Hippocampal formation (tissue), 2 donors: ENCODE data around the gene VASN.

Experiments used
- DNase-seq, 2 donors: peaks; one replicate each; lab custom pipeline; 2025; lab: John Stamatoyannopoulos, UW

VASN gene

DNA sequence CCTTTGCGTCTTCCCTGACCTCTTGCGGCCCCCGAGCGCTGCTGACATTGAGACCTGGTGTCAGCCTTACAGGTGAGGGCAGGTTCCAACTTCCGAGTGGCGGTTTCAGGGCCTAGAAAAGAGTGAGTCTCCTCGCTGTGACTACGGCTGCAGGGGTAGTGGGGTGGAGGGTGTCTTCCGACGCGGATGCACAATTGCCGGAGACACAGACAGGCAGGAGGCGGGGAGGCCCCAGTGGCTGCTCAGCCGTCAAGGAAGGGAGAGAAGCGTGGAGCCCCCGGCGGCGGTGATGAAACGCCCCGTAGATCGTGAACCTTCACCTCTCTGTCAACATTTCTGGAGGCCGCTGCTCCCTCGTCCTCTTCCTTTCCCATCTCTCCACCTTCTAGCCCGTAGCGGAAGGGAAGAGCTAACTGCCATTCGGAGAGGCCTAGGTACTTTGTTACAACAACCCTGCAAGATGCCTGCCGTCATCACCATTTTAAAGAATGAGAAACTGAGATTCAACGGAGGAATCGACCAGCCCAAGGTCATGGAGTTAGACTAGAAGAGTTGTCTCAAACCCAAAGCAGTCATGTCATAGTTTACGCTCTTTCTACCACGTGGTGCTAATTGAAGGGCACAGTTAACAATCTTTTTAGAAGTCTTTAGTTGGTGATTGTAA lies 54.5 kb downstream of the VASN start:
- no peak for DNase-seq

DNA sequence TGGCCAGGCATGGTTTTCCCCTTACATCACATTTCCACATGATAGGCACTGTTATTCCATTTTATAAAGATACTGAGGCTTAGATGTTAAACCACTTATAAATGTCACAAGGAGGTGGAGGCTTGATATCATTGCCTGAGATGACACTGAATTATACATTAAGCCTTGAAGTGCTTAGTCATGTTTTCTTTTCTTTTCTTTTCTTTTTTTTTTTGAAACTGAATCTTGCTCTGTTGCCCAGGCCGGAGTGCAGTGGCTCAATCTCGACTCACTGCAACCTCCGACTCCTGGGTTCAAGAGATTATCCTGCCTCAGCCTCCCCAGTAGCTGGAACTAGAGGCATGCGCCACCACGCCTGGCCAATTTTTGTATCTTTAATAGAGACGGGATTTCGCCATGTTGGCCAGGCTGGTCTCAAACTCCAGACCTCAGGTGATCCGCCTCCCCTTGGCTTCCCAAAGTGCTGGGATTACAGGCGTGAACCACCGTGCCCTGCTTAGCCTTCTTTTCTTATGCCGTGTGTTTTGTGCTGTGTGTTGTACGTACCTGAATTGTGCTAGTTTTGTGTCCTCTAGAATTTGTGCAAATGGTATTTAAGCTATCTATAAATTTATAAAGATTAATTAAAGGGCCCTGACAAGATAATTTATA lies 55.2 kb downstream of the VASN start:
- DNase-seq: no peak

DNA sequence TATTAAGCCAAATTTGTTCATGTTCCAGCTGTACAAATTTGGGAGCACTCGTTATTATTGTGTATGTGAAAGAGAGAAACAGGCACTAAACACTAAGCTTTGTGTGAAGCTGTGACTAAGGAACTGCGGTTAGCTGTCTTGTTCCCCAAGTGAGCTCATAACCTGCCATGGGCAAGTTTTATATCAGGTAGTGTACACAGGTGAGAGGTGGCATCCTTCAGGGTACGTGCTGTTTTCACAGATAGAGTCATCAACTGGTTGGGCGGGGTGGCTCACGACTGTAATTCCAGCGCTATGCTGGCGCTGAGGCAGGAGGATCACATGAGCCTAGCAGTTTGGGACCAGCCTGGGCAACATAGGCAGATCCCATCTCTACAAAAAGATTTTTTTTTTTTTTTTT lies 56.9 kb downstream of the VASN start:
- no peak for DNase-seq

DNA sequence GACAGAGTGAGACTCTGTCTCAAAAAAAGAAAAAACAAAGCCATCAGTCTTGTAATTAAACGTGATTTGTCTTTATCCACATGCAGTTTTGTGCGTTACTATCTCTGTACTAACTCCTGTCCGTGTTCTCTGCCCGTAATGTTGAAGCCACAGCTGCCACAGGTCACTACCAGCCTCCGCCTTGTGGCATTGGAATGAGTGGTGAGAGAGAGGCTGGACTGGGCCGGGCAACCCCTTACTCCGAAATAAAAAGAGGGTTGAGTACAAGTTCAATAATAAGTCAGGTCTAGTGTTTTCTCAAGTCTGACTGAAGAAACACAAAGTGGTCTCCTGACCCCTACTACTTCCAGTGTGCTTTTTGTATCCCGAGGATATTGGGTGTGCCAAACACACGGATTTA lies 59.4 kb downstream of the VASN start:
- no peak for DNase-seq
